OCI-M2 (cell line): Measurements from ENCODE around the gene CTRL.
"Not testable (repeated sequence)": the region's sequence is repeated elsewhere in the genome, so short reads cannot be mapped to it uniquely, and the experiment has no call there.

Source experiments
- DNase-seq: peaks from one replicate; lab custom pipeline; 2025; ENCODE audit not compliant: unreplicated experiment; lab: John Stamatoyannopoulos, UW

The CTRL gene

DNA sequence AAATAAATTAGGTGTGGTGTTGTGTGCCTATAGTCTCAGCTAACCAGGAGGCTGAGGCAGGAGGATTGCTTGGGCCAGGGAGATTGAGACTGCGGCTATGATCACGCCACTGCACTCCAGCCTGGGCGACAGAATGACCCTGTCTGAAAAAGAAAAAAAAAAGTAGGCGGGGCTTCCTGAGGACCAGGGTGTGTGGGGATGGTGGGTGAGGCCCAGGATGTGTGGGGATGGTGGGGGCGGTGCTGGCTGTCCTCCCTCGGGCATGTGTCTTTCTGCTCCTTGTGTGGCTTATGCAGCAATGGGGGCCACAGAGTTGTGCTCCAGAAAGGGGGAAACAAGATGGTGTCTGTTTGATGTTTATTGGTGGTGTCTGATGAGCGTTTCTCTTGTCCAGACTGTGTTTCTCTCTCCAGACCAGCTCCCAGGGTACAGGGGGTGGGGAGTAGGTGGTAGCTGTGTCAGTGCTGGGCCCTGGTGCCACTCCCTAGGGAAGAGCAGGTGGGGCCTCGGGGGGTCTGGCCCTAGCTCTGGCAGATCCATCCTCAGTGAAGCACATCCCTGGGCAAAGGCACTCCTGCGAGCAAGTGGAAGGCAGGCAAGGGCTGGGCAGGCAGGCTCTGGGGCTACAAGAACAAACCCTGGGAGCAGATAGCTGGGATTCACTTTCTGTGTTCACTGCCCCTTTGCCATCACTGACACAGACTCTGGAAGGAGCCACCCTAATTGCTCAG, 10.0 kb upstream of the CTRL start:
- no peak for DNase-seq

GRCh38 chr16:67940446-67941089, 8.9 kb upstream of the CTRL start:
- DNase-seq = no peak

DNA sequence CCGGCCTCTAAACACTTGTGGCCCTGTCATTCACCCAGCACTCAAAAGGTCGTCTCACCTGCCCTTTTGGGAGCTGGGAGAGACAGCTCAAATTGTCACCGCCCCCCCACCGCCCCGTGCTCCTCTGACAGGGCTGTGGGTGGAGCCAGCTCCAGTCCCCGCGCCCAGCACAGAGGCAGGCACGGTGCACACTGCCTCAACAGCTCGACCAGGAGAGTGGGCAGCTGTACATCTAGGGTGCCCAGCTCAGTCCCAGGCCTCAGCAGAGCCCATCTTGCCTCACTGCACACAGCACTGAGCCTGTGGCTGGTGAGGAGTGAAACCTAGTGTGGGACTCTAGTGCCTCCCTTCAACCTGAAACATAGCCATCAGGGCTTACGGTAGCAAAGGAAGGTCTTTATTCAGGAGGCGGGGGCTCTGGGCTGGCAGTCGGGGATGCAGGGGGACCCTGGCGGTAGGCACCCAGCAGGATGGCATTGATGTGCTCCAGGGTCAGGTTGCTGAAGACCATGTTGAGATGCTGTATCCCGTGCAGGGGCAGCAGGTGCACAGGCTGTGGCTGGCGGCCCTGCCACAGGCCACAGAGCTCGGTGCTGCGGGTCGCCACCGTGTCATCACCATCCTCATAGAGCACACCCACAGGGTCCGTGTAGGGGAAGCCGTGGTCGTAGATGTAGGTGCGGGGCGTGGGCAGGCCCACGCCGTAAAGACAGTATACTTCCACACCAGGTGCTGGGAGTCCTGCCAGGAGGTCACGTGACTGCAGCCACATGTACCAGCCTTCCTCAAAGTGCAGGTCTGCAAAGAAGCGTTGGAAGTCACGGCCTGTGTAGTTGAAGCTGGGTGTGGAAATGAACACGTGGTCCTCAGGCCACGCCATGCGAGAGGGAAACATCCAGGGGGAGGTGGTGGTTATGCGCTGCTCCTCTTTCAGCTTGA, 8.1 kb upstream of the CTRL start:
- DNase-seq = no peak

GRCh38 chr16:67937713-67938112, 6.1 kb upstream of the CTRL start:
- DNase-seq = not testable (repeated sequence)

GRCh38 chr16:67936880-67937605, 5.4 kb upstream of the CTRL start:
- DNase-seq = no peak

- DNase-seq = no peak
Observed at GRCh38 chr16:67936124-67936879, 4.6 kb upstream of the CTRL start, which contains the start of gene PSMB10. TSS of gene PSMB10 (minus strand) at chr16:67936850. CDS start at chr16:67936749, 101 bp downstream.

- DNase-seq = peak; percentile 83
Observed at GRCh38 chr16:67935402-67936123, 3.9 kb upstream of the CTRL start.

DNA sequence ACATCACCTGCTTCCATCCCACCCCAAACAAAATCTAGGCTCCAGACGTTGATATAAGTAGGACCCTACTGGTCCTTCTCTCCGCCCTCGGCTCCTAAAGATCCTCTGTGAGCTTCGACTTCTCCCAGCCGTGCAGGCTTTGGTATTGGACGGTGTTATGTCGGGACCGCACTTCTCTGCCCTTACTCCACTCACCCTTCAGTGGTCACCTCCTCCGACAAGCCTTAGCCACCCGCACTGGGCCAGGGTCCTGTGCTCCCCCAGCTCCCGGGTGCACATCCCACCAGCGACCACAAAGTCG, 3.4 kb upstream of the CTRL start:
- DNase-seq = no peak

GRCh38 chr16:67934306-67935100, 2.8 kb upstream of the CTRL start:
- DNase-seq = no peak

DNA sequence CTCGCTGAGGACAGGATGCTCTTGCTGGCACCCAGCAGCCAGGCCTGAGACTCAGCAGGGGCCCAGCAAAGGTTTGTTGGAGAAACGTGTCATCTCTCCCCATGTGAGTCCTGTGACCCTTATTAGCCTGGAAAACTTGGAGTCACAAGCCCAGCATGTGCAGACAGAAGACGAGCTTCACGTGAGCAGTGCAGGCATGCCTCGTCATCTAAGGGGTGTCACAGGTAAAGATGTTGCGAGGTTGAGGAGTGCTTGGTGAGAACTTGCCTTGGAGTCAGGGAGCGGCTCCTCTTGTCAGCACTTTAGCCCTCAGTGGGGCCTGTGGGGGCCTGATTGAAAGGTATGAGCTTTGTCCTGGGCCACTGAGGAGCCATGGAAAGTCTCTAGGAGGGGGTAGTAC, 2.1 kb upstream of the CTRL start:
- no peak for DNase-seq

DNA sequence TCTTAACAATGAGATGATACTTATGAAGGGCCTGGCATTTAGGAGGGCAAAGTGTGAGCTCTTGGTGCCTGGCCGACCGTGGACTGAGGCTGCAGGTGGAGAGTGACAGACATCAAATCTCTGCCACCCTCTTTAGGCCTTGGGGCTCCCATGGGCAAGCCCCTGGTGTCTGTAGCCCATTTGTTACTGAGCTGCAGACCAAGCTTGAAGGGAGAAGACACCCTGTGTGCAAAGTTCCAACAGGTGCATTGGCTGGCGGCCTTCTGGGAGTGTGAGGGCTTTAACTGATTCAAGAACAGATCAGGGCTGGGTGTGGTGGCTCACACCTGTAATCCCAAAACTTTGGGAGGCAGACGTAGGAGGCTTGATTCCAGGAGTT, 789 bp upstream of the CTRL start:
- DNase-seq = no peak

- DNase-seq = no peak
Observed at GRCh38 chr16:67930678-67931211, 917 bp downstream of the CTRL start.

- no peak for DNase-seq
Observed at GRCh38 chr16:67930191-67930590, 1.5 kb downstream of the CTRL start.

DNA sequence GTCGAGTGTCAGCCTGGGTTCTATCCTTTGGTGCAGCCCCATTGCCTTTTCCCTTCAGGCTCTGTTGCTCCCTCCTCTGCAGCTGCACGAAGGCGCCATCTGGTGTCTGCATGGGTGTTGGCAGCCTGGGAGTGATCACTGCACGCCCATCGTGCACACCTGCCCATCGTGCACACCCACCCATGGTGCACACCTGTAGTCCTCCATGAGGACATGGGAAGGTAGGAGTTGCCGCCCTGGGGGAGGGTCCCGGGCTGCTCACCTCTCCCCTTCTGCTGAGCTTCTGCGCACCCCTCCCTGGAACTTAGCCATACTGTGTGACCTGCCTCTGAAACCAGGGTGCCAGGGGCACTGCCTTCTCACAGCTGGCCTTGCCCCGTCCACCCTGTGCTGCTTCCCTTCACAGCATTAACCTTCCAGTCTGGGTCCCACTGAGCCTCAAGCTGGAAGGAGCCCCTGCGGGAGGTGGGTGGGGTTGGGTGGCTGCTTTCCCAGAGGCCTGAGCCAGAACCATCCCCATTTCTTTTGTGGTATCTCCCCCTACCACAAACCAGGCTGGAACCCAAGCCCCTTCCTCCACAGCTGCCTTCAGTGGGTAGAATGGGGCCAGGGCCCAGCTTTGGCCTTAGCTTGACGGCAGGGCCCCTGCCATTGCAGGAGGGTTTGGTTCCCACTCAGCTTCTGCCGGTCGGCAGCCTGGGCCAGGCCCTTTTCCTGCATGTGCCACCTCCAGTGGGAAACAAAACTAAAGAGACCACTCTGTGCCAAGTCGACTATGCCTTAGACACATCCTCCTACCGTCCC, 2.9 kb downstream of the CTRL start:
- DNase-seq = no peak

GRCh38 chr16:67928147-67928546, 3.5 kb downstream of the CTRL start:
- DNase-seq = no peak

DNA sequence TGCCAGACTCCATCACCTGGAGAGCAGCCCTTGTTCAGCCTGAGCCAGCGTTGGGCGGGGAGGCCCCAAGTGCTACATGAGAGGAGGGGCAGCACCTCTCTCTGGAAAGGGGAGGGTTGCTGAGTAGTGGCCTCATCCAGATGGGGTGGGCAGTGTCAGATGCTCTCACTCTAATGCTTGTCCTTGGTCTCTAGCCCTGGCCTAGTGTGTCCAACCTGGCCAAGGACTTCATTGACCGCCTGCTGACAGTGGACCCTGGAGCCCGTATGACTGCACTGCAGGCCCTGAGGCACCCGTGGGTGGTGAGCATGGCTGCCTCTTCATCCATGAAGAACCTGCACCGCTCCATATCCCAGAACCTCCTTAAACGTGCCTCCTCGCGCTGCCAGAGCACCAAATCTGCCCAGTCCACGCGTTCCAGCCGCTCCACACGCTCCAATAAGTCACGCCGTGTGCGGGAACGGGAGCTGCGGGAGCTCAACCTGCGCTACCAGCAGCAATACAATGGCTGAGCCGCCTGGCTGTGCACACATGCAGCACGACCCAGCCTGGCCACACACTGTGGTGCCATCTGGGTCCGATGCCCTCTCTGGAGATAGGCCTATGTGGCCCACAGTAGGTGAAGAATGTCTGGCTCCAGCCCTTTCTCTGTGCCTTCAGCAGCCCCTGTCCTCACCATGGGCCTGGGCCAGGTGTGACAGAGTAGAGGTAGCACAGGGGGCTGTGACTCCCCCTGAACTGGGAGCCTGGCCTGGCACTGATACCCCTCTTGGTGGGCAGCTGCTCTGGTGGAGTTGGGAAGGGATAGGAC, 4.3 kb downstream of the CTRL start:
- DNase-seq = no peak

DNA sequence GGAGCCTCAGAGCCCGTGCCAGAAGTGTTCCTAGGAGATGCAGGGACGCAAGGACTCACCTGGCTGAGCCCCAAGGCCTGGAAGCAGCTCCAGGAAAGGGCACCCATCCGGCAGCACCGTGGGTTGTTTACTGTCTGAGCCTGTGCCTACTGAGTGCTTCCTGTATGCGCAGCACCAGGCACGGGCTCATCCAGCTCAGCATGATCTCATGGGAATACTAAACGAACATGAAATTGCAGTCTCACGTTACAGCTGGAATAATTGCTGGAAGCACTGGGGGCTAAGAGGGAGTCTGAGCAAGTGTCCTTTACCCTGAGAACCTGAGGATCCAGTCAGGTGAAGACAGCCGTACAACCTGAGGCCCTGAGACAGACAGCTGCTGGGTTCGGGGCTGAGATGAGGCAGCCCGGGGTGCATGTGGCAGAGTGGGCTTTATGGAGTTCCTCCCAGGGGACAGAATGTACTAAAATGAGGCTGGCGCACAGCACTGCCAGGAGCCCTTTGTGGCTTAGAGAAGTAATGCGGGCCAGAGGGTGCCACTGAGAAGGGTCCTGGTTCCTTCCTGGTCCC, 5.4 kb downstream of the CTRL start:
- no peak for DNase-seq
